ENCODE results near the gene FTO.

Gene FTO

DNA sequence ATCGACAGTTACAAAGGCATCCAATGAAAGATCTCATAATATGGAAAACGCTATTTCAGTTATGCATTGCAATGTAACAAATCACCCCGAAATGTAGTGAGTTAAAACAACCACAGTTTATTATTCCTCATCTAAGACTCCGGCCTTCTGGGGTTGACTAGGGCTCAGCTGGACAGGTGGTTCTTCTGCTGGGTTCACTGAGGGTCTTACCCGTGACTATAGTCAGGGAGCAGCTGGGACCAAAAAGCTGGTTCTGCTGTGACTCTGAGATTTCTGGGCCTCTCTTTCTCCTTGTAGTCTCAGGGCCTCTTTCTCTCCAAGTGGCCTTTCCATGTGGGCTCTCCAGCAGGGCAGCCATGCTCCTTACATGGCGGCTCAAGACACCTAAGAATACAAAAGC is 386.6 kb downstream of the FTO start:
- no peak for DNase-seq (ENCODE audit: low spot score)

DNA sequence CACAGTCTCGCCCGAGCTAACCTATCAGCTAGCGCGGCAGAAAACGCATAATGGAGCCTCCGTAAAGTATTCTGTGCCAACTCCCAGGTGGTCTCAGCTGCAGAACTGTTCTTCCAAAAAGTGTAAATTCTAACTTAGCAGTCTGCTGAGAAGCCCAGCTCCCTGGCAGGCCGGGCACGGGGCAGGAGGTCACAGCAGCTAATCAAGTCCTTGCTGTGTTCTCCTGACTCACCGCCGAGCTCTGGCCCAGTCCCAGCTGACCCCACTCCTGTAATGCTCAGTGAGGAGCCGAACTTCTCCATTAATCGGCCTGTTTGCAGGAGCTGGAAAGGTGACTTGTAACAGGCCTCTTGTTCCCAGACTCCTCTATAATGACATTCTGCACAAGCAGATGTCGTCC is 389.3 kb downstream of the FTO start:
- no peak for DNase-seq (ENCODE audit: low spot score)

DNA sequence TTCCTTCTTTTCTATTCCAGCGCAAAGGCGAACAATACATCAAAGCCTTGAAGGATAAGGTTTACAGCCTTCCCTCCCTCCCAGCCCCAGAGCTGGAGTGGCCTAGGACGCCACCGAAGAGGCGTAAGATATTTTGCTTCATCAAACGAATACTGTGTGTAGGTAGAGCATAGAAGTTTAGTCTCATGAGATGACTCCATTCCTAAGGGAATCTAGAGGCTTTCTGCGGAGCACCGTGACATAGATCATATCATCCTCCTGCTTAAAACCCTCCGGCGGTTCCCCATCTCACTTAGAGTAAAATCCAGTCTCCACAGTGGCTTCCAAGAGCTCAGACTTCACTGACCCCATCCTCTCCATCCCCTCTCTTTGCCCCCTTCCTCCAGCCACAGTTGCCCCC is 390.7 kb downstream of the FTO start:
- no peak for DNase-seq (ENCODE audit: low spot score)

DNA sequence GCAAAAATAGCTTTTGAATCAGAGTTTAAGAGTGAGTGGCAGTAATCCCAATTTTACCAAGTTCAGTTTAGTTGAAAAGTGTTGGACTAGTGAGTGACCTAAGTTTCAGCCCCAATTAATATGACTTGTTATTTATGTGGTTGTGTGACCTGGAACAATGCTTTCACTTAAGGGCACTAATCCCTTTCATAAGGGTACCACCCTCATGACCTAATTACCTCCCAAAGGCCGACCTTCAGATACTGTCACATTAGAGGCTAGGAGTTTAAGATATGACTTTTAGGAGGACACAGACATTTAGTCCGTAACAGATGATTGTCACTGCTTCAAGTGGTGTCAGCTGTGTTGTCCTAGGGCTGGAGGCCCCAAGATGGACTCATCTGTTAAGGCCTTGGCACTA is 392.7 kb downstream of the FTO start:
- no peak for DNase-seq (ENCODE audit: low spot score)

DNA sequence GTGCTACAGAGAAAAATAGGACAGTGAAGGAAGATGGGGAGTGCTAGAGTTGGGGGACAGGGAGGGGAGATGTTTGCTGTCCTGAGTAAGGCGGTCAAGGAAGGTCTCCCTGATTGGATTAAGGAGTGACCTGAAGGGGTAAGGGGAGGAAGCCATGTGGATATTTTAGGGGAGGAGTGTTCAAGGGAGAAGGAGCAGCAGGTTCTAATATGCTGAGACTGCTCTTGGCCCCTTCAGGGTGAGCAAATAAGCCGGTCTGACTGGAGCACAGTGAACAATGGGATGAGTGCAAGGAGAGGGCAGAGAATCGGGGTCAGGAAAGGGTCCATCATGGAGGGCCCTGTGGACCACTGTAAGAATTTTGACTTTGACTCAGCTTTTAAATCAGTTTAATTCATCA is 393.8 kb downstream of the FTO start:
- no peak for DNase-seq (ENCODE audit: low spot score)

DNA sequence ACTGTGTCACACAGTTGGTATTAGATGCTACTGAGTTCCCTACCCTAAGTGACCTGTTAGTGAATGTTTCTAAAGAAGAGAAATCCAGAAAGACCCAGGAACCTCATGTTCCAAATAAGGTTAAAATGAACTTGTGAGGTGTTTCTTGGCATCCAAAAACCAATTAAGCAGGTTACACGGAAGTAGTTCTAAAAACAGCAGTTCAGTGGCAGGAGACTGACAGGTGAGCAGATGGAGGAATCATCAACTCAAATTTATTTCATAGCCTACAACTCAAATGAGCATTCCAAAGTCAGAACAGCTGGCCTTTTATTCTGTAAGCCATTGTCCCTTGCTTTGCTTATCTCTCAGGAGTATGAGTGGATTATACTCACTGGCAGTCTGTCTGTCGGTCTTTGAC is 394.3 kb downstream of the FTO start:
- no peak for DNase-seq (ENCODE audit: low spot score)

DNA sequence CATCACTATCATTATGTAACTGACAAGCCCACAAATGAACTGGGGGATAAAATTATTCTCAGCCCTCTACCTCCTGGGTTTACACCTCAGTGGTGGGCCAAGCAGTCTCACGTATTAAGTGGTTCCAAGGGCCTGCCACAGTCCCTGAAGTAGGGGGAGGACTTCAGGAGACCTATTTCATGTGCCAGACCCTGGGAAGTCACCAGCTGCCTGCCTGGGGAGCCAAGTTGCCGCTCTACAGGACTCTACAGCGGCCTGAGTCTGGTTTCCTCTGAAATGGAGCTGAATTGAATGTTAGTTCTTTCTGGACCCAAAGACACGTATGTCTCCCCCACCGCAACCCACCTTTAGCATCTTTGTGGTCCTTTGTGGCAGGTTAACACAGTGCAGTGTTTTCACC is 395.7 kb downstream of the FTO start:
- DNase-seq (ENCODE audit: low spot score): no peak

DNA sequence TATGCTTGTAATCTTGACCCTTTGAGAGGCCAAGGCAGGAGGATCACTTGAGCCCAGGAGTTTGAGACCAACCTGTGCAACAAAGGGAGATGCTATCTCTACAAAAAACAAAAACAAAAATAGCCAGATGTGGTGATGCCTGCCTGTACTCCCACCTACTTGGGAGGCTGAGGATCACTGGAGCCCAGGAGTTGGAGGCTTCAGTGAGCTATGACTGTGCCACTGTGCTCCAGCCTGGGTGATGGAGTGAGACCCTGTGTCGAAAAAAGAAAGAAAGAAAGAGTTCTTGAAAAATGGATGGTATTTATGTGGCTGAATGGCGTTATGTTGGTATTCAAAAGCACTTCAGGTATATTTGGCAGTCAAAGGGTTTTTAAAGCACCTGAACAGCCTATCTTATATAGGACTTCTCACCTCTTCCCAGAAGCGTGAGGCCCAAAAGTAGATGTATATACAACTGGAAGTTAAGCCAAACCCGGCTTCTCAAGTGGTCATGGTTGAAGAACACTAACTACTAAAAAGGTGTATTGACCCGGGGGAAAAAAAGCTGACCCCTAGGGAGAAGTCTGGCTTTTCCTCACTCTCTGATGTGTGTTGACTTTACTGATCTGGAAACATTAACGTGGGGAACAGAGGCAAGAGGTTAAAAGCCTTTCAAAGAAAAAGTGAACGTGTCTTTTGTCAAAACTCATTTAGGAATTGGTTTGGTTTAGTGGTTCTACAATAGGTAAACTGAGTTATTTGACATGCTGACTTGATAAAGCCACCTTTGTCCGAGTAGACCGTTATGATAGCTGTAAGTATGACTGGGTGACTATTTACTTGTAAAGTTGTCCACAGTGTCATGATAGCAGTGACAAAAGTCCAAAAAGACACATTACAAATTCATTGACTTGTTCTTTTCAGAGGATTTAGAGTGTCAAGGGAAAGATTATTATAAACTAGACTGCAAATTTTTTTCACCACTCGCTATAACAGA is 399.2 kb downstream of the FTO start:
- no peak for DNase-seq (ENCODE audit: low spot score)

DNA sequence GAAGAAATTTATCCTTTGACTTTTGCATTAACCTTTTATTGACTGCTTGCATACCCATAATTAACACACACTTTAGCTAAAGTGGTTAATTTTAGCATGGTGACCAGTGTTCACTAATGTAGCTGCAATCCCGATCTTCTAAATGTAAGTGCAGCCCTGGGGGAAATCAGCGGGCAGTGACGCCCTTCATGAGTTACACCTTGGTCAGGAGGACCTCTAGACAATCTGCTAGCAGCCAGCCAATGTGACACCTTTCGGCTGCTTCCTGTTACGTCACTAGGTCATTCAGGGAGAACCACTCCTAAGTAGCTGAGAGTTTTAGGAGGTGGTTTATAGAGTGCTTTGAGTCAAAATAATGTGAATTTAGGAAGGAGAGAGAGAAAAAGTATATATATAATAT is 402.1 kb downstream of the FTO start:
- DNase-seq (ENCODE audit: low spot score): peak; percentile 1

DNA sequence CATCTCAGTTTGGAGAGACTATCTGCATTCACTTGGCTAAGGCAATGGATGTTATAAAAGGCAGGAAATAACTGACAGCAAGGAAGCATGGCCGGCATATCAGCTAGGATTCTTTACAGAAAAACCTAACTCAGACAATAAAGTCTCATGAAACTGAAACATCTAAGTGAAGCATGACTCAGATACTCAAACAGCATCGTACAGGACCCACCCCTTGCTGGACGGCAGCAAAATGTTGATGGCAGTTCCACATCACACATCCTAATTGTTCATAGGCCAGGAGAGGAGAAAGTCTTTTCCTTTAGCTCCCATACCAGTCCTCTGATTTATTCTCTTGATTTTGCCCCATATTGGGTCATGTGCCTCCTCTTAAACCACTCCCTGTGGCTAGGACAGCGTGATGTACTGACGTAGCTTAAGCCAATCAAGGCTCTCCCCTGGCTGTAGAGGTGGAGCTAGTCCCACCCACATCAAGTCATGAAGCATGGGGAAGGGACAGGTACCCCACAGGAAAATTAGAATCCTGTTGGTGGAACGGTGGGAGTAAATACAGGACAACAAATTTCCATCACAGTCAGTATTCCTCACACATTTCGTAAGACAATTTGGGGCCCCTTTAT is 403.7 kb downstream of the FTO start:
- no peak for DNase-seq (ENCODE audit: low spot score)

DNA sequence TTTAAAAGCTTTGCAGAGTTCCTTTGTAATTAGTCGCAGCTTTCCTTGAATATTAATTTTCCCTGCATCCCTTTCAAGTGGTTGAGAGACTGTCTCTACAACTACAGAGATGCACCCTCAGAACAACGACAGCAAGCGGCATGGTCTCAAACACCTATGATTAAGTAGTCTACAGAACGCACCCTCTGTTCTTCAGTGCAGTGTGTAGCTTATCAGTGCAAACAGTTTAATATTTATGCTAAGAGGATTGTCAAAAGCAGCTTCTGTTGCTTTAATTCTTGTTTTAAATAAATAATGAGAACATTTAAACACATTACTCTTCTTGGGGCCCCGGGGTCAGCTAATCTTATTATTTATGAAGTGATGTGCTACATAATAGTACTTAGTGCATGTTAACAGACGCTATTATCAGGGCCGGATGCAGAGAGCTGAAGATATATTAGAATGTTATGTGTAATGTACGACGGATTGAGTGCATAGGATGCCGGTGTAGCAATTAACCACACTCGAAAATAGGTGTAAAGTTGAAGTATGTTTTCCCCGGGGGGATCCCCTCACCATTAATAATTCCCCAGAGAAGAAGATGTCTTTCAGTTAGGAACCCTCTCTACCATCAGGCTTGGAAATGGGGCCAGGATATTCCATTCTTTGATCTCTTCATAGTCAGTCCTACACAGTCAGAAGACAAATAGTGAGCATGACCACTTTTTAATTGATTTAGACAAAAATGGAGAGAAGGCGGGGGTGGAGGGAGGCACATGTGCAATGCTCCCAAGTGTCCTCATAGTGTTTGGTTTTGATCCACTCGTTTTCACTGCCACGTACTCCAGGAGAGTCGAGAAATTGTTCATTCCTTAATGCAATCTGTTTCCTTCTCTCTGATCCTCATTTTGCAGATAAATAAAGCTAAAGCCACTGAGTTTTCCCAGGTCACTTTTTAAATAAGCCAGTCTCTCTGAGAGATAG is 406.3 kb downstream of the FTO start:
- no peak for DNase-seq (ENCODE audit: low spot score)

DNA sequence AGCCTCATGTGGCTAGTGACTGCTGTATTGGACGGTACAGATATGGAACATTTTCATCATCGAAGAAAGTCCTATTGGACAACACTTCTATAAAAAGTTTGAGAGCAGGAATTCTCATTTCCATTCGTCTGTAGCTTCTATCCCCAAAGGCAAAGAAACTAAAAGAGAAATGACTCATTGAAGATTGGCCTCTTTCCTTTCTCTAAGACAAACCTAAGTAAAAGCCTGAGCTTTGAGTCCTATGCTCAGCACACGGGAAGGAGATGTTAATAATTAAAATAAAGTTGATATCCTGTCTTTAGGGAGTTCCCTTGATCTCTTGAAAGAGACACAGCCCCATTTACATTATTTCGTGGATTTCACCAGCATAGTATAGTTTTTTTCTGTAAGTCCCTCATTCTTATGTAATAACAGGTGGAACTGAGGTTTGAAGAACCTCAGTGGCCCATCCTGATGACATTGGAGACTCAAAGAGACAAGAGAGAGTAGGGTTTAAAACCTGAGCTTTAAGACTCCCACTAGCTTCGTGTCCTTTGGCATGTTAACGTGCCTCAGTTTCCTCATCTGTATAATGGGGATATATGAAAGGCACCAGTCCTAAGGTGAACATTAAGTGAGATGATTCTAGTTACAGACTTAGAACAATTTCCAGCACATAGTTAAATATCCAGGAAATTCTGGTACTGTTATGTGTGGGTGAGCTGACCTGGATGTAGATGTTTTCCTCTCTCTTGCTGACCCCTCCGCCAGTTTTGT is 408.7 kb downstream of the FTO start:
- DNase-seq (ENCODE audit: low spot score): peak; percentile 43

DNA sequence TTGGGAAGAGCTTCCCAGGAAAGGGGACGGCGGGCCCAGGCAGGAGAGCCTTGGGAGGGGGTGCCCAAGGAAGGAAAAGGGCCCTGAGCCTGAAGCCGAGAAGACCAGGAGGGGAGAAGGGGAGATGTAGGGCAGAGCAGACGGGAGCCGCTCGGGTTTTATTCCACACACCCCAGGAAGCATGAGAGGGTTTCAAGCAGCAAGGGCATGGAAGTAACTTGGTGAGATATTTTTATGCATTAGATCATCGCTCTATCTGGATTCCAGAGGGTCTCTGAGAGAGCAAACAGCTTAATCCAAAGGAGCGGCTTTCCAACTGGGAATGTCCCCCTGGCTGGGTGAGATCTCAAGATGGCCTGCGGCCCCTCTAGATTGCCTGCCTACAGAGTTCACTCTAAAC is 411.6 kb downstream of the FTO start:
- DNase-seq (ENCODE audit: low spot score): no peak

DNA sequence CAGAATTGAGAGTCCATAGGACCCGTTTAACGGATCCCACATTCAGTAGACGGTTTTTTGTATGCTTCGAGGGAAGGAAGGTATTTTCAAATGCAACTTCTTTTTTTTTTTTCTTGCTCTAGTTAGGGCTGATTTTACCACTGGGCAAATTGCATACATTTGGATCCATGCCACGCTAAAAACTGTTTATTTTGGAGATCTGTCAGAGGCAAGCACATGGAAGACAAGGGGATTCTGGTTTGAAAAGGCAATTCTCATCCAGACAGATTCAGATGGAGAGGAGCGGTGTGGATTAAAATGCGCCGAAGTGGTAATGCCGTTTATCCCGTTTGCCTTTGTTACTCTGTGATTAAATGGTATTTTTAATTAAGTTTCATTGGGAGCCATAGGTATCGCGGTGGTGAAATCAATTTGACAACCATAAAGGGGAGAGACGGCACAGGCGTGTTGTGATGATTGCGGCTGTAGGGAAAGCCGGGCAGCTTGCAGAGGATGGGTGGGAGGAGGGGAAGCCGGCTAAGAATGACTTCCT is 412.2 kb downstream of the FTO start:
- no peak for DNase-seq (ENCODE audit: low spot score)

DNA sequence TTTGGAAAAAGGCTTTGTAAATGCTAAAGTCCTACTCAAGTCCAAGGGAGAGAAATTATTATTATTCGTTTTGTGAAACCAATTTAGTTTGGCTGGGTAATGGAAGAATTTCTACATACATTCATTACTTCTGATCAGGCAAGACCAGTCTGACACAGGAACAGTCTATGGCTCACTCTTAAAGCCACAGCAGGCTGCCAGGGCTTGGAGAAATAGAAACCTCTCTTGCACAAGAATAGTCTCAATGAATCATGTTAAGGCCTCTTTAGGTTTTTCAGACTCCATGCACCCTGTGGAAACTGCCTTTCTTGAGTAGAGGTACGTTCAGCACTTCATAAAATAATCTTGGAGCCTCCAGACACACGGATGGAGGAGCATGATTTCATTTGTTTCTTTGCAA is 414.9 kb downstream of the FTO start:
- no peak for DNase-seq (ENCODE audit: low spot score)

DNA sequence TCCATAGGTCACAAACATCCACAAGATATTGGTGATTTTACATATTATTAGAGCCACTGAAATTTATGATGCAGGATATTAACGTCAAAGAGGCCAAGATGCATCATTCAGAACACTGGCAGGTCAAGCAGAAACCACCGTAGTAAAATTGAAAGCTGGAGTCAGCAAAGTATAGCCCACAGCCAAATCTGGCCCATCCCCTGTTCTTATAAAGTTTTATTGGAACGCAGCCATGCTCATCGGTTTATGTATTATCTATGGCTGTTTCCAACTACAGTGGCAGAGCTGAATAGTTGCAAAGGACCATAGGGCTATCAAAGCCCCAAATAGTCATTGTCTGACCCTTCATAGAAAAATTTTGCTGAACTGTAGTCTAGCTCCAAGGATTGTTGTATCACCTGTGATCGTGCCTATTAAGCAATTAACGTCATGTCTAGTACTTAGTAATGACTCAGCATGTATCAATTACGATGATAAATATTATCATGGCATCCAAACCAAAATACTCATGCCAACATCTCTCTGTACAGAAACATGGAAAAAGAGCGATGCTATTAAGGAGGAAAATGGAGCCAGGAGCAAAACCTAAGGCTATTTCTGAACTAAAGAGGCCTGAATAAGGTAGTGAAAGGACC is 417.0 kb downstream of the FTO start:
- DNase-seq (ENCODE audit: low spot score): no peak

DNA sequence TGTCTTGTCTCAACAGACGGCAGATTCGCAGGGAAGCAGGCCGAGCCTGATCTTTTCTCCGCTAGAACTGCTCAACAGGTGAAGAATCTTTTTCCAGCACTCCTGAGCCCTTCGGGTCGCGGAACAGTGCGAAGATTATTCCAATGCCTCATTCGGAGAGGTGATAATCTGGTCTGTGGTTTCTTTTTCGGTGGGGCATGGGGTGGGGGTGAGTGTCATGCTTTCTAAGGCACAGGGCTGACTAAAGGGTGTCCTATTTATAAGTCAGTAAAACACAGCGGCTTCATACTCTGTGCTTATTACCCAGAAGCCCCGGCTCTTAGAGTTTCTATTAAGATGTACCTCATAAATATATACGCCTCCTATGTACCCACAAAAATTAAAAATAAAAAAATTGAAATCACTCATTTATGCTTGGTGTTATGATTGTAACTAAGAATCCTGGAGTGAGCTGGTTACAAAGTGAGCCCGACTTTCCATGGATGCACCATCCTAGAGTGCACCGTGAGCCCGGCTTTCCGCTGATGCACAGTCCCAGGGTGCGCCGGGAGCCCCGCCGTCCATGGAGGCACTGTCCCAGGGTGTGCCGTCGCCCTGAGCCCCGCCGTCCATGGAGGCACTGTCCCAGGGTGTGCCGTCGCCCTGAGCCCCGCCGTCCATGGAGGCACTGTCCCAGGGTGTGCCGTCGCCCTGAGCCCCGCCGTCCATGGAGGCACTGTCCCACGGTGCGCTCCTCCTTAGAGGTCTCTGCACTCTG is 417.8 kb downstream of the FTO start:
- no peak for DNase-seq (ENCODE audit: low spot score)

DNA sequence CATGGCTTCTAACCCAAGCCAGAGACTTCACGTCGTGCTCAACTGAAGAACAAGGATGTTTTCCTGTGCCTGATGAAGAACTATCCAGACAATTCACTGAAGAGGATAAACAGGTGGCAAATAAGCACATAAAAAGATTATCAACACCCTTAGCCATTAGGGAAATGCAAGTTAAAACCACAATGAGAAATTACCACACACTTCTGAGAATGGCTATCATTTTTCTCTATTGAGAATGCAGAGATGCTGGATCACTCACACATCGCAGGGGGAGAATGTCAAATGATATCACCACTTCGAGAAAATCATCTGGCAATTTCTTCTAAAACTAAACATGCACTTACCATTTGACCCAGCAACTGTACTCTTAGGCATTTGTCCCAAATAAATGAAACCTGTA is 419.8 kb downstream of the FTO start:
- no peak for DNase-seq (ENCODE audit: low spot score)

DNA sequence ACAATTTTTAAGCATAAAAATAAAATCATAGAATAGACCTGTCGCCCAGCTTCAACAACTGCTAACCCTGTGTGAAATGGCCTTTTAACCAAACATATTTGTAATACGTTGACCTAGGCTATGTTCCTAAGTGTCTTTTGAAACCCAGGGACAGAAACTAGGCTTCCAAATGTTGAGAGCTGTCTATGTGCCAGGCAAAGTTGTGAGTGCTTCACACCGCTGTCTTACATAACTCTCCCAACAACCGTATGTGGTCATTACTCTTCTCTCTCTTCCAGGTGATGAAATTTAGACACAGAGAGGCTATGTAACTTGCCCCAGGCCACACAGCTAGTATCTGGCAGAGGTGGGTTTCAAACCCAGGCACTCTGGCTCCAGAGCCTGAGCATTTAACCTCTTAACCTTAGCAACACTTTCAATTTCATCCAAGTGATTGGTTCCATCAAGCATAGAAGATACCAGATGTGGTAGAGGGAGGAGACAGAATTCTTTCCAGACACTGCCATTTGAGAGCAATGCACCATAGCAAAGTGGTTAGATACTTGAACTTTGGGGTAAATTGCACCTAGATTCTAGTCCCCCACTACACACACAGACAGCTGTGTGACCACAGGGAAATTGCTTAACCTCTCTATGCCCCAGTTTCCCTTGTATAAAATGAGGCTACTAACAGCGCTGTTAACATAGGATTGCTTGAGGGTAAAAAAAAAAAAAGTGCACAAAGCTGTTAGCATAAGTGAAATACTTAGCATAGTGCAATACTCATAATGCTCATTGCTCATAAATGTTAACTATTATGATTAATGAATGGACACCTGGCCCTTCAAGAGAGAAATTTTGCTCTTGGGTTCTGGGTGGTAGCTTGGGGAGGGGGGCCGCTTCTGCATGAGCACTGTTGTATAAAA is 422.0 kb downstream of the FTO start:
- DNase-seq (ENCODE audit: low spot score): no peak

All from kidney tubule cell (primary cell).